ENCODE data around the gene C2CD2.

DNA sequence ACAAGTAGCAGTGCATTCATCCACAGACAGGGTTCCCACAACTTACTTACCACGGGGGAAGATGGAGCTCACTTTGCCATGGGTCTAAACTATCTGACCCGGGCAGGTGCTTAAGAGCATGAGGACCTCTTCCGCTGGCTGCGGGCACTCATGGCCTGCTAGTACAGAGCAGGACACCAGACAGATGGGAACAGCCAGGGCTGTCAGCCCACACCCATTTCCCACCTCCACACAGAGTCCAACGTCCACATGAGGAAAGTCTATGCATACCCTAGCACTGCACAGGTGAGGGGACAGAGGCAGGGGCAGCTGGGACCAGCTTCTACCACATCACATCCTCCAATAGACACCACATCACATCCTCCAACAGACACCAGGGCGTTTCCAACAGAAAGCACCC, 38.9 kb downstream of the C2CD2 start:
- no peak for TF ChIP-seq BACH2 (CRISPR knock-in tag; IDR thresholded peaks at IDR 0.05; ENCODE audit: borderline replicate concordance)
- no peak for TF ChIP-seq SNAI2 (CRISPR knock-in tag; IDR thresholded peaks at IDR 0.05)
- no peak for TF ChIP-seq ESRRG (CRISPR knock-in tag; IDR thresholded peaks at IDR 0.05)
- TF ChIP-seq ARNTL (CRISPR knock-in tag; IDR thresholded peaks at IDR 0.05; ENCODE audit: borderline replicate concordance, low read depth), result no peak
- no peak for TF ChIP-seq ISL1 (CRISPR knock-in tag; IDR thresholded peaks at IDR 0.05)
- no peak for TF ChIP-seq PPARA (CRISPR knock-in tag; IDR thresholded peaks at IDR 0.05; ENCODE audit: borderline replicate concordance)
- no peak for TF ChIP-seq TOX (CRISPR knock-in tag; IDR thresholded peaks at IDR 0.05; ENCODE audit: borderline replicate concordance)
- no peak for TF ChIP-seq CSRNP3 (CRISPR knock-in tag; IDR thresholded peaks at IDR 0.05)
- no peak for TF ChIP-seq TCF4 (CRISPR knock-in tag; IDR thresholded peaks at IDR 0.05; ENCODE audit: borderline replicate concordance)
- TF ChIP-seq CREB5 (CRISPR knock-in tag; IDR thresholded peaks at IDR 0.05; ENCODE audit: low read depth), result no peak
- TF ChIP-seq, protein P1, sequence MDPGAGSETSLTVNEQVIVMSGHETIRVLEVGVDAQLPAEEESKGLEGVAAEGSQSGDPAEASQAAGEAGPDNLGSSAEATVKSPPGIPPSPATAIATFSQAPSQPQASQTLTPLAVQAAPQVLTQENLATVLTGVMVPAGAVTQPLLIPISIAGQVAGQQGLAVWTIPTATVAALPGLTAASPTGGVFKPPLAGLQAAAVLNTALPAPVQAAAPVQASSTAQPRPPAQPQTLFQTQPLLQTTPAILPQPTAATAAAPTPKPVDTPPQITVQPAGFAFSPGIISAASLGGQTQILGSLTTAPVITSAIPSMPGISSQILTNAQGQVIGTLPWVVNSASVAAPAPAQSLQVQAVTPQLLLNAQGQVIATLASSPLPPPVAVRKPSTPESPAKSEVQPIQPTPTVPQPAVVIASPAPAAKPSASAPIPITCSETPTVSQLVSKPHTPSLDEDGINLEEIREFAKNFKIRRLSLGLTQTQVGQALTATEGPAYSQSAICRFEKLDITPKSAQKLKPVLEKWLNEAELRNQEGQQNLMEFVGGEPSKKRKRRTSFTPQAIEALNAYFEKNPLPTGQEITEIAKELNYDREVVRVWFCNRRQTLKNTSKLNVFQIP (CRISPR knock-in tag; IDR thresholded peaks at IDR 0.05; ENCODE audit: borderline replicate concordance, low read depth), result no peak
- no peak for TF ChIP-seq RARB (CRISPR knock-in tag; IDR thresholded peaks at IDR 0.05)

All from SK-N-SH treated with all-trans-retinoic acid at 6 μM for 48 hours (cell line).